Breast epithelium (tissue), 4 donors: ENCODE data around the gene ZNF132. TPM values are rescaled to one million over a fixed set of nuclear protein-coding genes. Genes with fewer than 3 reads are reported as not detected.

Source experiments
- DNase-seq, 2 donors: peaks; one replicate each; pipeline ENCODE4 v3.0.0-alpha.2; 2019; ENCODE audit warnings: low spot score in 2 of 2
- H3K27ac ChIP-seq, 2 donors: fragments of 200-600 bp; sonication (generic) in 1 of 2; one replicate each; pipeline ENCODE4 v1.5.1; 2016 to 2019; ENCODE audit warnings: mild to moderate bottlenecking in 1 of 2
- H3K27me3 ChIP-seq, 2 donors: fragments of 200-600 bp; sonication (generic) in 1 of 2; one replicate each; pipeline versions ENCODE4 v1.5.1 to v1.6.0; 2017 to 2019; ENCODE audit warnings: control low read depth in 1 of 2, mild to moderate bottlenecking in 1 of 2
- H3K36me3 ChIP-seq: fragments of 200-600 bp; one replicate; pipeline ENCODE4 v1.5.1; 2019
- H3K4me1 ChIP-seq, 2 donors: fragments of 200-600 bp; sonication (generic); one replicate each; pipeline ENCODE4 v1.5.1; 2016 to 2019; ENCODE audit warnings: control low read depth in 1 of 2
- H3K4me3 ChIP-seq, 3 donors: fragments of 200-600 bp; sonication (generic); 1 replicate in 2 of 3; 2 replicates in 1 of 3; pipeline ENCODE4 v1.5.1; 2016 to 2019; ENCODE audit warnings: mild to moderate bottlenecking in 3 of 3, moderate library complexity in 2 of 3
- H3K9me3 ChIP-seq, 2 donors: fragments of 200-600 bp; sonication (generic) in 1 of 2; one replicate each; pipeline ENCODE4 v1.5.1; 2016 to 2019; ENCODE audit warnings: control low read depth in 1 of 2
- CTCF ChIP-seq, 3 donors: fragments of 450-650 bp; IDR thresholded peaks; one replicate each; pipeline ENCODE4 v1.5.1; 2016 to 2017; ENCODE audit warnings: antibody characterized with exemption in 3 of 3, mild to moderate bottlenecking in 3 of 3, moderate library complexity in 3 of 3
- POLR2A ChIP-seq: fragments of 450-650 bp; IDR thresholded peaks from one replicate; pipeline ENCODE4 v1.6.1; 2016; ENCODE audit warnings: antibody characterized with exemption, mild to moderate bottlenecking, moderate library complexity
- POLR2AphosphoS5 ChIP-seq, 3 donors: sonication (generic); formaldehyde crosslinking; IDR thresholded peaks; one replicate each; pipeline ENCODE4 v1.6.1; 2017; ENCODE audit warnings: antibody characterized with exemption in 3 of 3
- intact Hi-C: fragments of 100-400 bp; cut with DNase I; formaldehyde crosslinking; loops from one replicate; pipeline ENCODE4 v1.15.1; 2023; ENCODE audit warnings: low total_unique reads
- total RNA-seq, 3 donors: library from RNA; depleted of rRNA; stranded (reverse); fragments of >200 nt; gene quantifications; one replicate each; pipeline ENCODE4 v1.1.0, GENCODE V29; 2016

ZNF132 gene
- total RNA-seq, 3 donors from 2014 or later, result 3.5 to 13.3 (median 6.2) TPM

DNA sequence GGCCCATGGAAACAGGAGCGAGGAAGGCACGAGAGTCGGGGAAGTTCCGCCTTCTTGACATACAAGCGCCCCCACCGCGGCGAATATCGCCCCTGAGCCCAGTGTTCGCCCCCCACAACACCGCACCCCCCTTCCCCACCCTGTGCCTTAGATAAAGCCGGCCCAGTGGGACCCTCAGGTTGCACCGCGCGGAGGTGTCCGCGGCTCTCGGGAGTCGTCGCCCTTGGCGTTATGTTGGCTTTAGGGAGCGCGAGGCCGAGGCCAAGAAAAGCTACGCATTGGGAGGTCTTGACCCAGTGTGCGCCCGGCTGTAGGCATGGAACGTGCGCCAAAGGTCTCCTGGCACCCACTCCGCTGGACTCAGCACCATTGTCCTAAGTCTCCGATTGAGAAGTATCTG, 603 bp upstream of the ZNF132 start:
- peak overlapping the region; percentile 75 to 90 for H3K27ac ChIP-seq
- H3K4me1 ChIP-seq, result no peaks in the 10 kb centered on the region
- peaks cover 39 to 40% of the 10 kb centered on the region in 2 donors for H3K9me3 ChIP-seq
- H3K36me3 ChIP-seq, result peaks cover 8% of the 10 kb centered on the region
- intact Hi-C loops, result no loop called here
- no peaks in the 10 kb centered on the region for H3K27me3 ChIP-seq
- DNase-seq, result no peak
- H3K4me3 ChIP-seq, result peak overlapping the region; percentile 64 to 92 (median 68)
- no peak for TF ChIP-seq POLR2AphosphoS5 (IDR thresholded peaks at IDR 0.05)
- no peak for TF ChIP-seq CTCF (IDR thresholded peaks at IDR 0.05)

- peaks cover 29% of the 10 kb centered on the region for H3K36me3 ChIP-seq
- no peak for DNase-seq
- H3K4me1 ChIP-seq, result no peaks in the 10 kb centered on the region
- H3K27me3 ChIP-seq, result no peaks in the 10 kb centered on the region
- H3K27ac ChIP-seq, result no peak overlapping the region
- peaks cover 99 to 100% of the 10 kb centered on the region in 2 donors for H3K9me3 ChIP-seq
- H3K4me3 ChIP-seq, result peak overlapping the region in 1 of 3 donors; percentile 29
- TF ChIP-seq POLR2A (no peak), POLR2AphosphoS5 (IDR thresholded peaks at IDR 0.05) (no peak), CTCF (IDR thresholded peaks at IDR 0.05) (no peak)
- intact Hi-C loops, result no loop called here
Measured at GRCh38 chr19:58434217-58434616, 5.7 kb downstream of the ZNF132 start.

DNA sequence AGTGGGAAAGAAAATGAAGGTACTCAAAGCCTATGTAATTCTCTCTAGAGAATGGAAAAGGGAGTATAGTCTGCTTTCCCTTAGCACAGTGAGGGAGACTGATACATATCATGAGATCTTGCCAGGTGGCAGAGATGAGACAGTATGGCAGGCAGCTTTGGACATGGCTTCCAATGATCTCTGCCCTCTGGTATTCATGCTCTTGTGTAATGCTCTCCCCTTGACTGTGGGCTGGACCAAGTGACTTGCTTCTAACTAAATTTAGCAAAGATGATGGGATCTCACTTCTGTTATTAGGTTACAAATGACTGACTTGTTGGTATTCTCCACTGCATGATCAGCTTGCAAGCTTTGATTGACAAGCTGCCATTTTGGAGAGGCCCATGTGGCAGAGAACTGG, 10.2 kb downstream of the ZNF132 start:
- H3K27ac ChIP-seq, result no peak overlapping the region
- H3K4me1 ChIP-seq, result no peaks in the 10 kb centered on the region
- DNase-seq, result no peak
- intact Hi-C loops, result no loop called here
- peaks cover 85 to 86% of the 10 kb centered on the region in 2 donors for H3K9me3 ChIP-seq
- peaks cover 13% of the 10 kb centered on the region for H3K36me3 ChIP-seq
- no peak for TF ChIP-seq POLR2AphosphoS5 (IDR thresholded peaks at IDR 0.05)
- TF ChIP-seq POLR2A, result no peak
- no peak for TF ChIP-seq CTCF (IDR thresholded peaks at IDR 0.05)
- no peaks in the 10 kb centered on the region for H3K27me3 ChIP-seq
- H3K4me3 ChIP-seq, result no peak overlapping the region

GRCh38 chr19:58428617-58429016, 11.3 kb downstream of the ZNF132 start:
- H3K36me3 ChIP-seq, result peaks cover 1% of the 10 kb centered on the region
- intact Hi-C loops, result no loop called here

DNA sequence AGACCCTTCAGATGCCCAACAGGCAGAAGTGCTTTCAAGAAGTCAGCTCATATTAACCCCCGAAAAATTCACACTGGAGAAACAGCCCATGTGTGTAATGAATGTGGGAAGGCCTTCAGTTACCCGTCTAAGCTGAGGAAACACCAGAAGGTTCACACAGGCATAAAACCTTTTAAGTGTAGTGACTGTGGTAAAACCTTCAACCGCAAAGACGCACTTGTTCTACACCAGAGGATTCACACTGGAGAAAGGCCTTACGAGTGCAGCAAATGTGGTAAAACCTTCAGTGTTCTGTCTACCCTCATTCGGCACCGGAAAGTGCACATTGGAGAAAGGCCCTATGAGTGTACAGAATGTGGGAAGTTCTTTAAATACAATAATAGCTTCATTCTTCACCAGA, 22.9 kb downstream of the ZNF132 start:
- no peak overlapping the region for H3K4me3 ChIP-seq
- H3K36me3 ChIP-seq, result peaks cover 16% of the 10 kb centered on the region
- intact Hi-C loops, result no loop called here
- peaks cover 0 to 11% of the 10 kb centered on the region in 2 donors for H3K9me3 ChIP-seq
- DNase-seq, result no peak
- no peak overlapping the region for H3K27ac ChIP-seq
- H3K27me3 ChIP-seq, result no peaks in the 10 kb centered on the region
- TF ChIP-seq POLR2AphosphoS5 (IDR thresholded peaks at IDR 0.05), result no peak
- no peak for TF ChIP-seq POLR2A
- no peak for TF ChIP-seq CTCF (IDR thresholded peaks at IDR 0.05)
- H3K4me1 ChIP-seq, result no peaks in the 10 kb centered on the region

More at GRCh38 chr19:58428617-58429016, 11.3 kb downstream of the ZNF132 start:
- TF ChIP-seq POLR2A (no peak), CTCF (IDR thresholded peaks at IDR 0.05) (no peak), POLR2AphosphoS5 (IDR thresholded peaks at IDR 0.05) (no peak)
- Histone ChIP-seq H3K4me3 (no peak overlapping the region), H3K4me1 (no peaks in the 10 kb centered on the region), H3K9me3 (peaks cover 73 to 74% of the 10 kb centered on the region in 2 donors), H3K27ac (no peak overlapping the region), H3K27me3 (no peaks in the 10 kb centered on the region)
- DNase-seq, result no peak
